WI38 (cell line): ENCODE data around the gene PLXDC2.
"Not testable (repeated sequence)": the region's sequence is repeated elsewhere in the genome, so short reads cannot be mapped to it uniquely, and the experiment has no call there.

Experiments
- H3K4me3 ChIP-seq: 2 replicates; pipeline ENCODE4 v1.5.1; 2011; ENCODE audit warnings: low read depth, mild to moderate bottlenecking, control low read depth, low read length
- CTCF ChIP-seq: IDR thresholded peaks from 2 replicates; pipeline ENCODE4 v1.5.1; 2012; ENCODE audit warnings: low read depth, mild to moderate bottlenecking, control low read depth, low read length

Gene PLXDC2

GRCh38 chr10:20180766-20181165, 364.5 kb downstream of the PLXDC2 start:
- no peak for TF ChIP-seq CTCF
- no peak overlapping the region for H3K4me3 ChIP-seq

- TF ChIP-seq CTCF, result no peak
- no peak overlapping the region for H3K4me3 ChIP-seq
Observed at GRCh38 chr10:20181434-20181833, 365.2 kb downstream of the PLXDC2 start.

- TF ChIP-seq CTCF, result no peak
- no peak overlapping the region for H3K4me3 ChIP-seq
Observed at GRCh38 chr10:20185116-20185515, 368.9 kb downstream of the PLXDC2 start.

GRCh38 chr10:20191392-20191791, 375.2 kb downstream of the PLXDC2 start:
- H3K4me3 ChIP-seq, result not testable (repeated sequence)

GRCh38 chr10:20195076-20195475, 378.8 kb downstream of the PLXDC2 start:
- TF ChIP-seq CTCF, result no peak
- no peak overlapping the region for H3K4me3 ChIP-seq

- TF ChIP-seq CTCF, result no peak
- no peak overlapping the region for H3K4me3 ChIP-seq
Observed at GRCh38 chr10:20200758-20201157, 384.5 kb downstream of the PLXDC2 start.

- no peak for TF ChIP-seq CTCF
- H3K4me3 ChIP-seq, result no peak overlapping the region
Observed at GRCh38 chr10:20202337-20202736, 386.1 kb downstream of the PLXDC2 start.

GRCh38 chr10:20207653-20208052, 391.4 kb downstream of the PLXDC2 start:
- no peak overlapping the region for H3K4me3 ChIP-seq
- TF ChIP-seq CTCF, result no peak

GRCh38 chr10:20209098-20209497, 392.9 kb downstream of the PLXDC2 start:
- not testable (repeated sequence) for H3K4me3 ChIP-seq
